Activated CD8-positive, alpha-beta memory T cell treated with anti-CD3 and anti-CD28 coated beads for 1 hour (primary cell): ENCODE measurements around the gene CACNA2D1.
"Not testable (repeated sequence)": the region's sequence is repeated elsewhere in the genome, so short reads cannot be mapped to it uniquely, and the experiment has no call there.

Experiments
- DNase-seq, 2 donors: peaks; one replicate each; pipeline ENCODE4 v3.0.0-alpha.2; 2020; ENCODE audit warnings: low read depth in 1 of 2; ENCODE audit errors: extremely low read depth in 1 of 2

The CACNA2D1 gene

DNA sequence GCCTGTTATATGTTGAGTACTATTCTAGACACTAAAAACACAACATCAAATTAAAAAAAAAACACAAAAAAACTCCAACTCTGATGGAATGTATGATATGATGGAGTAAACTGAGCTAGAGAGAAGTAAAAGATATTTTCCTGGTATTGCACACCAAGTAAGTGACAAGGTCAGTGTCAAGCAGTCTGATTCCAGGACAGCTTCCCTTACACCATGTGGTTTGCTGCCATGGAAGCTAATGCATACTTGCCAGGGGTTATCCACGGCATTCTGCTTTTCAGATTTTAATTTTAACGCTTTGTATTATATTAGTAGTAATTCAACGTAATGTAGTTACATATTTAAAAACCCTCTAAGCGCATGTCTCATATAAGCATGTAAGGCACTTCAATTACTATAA, 48.4 kb downstream of the CACNA2D1 start:
- DNase-seq: no peak

- DNase-seq: no peak
Observed at GRCh38 chr7:82393840-82394220, 49.7 kb downstream of the CACNA2D1 start.

DNA sequence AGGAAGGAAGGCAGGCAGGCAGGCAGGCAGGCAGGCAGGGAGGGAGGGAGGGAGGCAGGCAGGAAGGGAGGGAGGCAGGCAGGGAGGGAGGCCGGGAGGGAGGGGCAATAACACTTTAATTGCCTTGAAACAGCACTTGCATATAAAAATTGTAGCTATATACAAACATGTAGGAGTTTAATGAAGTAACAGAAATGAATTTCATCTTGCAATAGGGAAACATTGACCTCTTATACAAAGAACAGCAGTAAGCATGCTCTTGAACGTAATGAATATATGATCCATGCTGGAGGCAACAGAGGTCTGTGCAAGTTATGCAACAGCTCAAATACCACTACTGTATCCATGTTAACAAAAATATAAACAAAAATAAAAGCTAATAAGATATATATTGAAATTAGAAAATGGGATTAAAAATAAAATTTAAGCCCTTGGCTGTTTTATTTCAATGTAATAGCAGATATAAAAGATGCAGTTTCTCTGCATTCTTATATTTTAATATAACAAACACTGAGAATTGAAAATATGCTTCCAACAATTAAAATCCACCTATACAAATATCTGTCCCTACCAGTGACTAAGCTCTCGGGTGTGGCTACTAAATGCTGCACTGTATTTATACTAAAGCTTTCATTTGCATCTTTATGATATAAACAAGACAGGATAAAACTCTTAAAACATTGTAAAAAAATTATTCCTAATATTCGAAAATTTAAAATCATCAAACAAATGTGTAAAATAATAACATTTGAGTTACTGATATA, 50.3 kb downstream of the CACNA2D1 start:
- no peak for DNase-seq

- no peak for DNase-seq
Observed at GRCh38 chr7:82390936-82391335, 52.6 kb downstream of the CACNA2D1 start.

DNA sequence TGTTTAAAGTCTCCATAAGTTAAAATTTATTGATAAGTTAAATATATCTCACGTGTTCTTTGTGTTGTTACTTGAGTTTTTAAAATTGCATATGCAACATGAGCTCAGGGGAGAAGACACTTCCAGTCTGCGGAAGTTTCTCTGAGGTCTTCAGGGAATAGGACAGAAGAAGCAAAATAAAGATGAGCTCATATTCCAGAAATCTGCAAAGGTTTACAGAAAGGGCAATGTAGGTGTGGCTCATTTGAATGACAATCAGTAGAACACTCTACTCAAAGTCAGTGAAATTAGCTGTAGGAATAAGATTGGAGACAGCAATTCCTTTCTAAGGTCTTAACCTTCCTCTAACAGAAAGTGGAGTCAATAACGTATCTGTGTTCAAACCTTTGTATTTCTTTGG, 53.7 kb downstream of the CACNA2D1 start:
- no peak for DNase-seq

- DNase-seq: no peak
Observed at GRCh38 chr7:82388138-82388537, 55.4 kb downstream of the CACNA2D1 start.

GRCh38 chr7:82386571-82386970, 57.0 kb downstream of the CACNA2D1 start:
- DNase-seq: not testable (repeated sequence)

- DNase-seq: no peak
Observed at GRCh38 chr7:82384779-82385178, 58.8 kb downstream of the CACNA2D1 start.

- no peak for DNase-seq
Observed at GRCh38 chr7:82384051-82384464, 59.5 kb downstream of the CACNA2D1 start.

- DNase-seq: no peak
Observed at GRCh38 chr7:82382276-82382675, 61.3 kb downstream of the CACNA2D1 start.

DNA sequence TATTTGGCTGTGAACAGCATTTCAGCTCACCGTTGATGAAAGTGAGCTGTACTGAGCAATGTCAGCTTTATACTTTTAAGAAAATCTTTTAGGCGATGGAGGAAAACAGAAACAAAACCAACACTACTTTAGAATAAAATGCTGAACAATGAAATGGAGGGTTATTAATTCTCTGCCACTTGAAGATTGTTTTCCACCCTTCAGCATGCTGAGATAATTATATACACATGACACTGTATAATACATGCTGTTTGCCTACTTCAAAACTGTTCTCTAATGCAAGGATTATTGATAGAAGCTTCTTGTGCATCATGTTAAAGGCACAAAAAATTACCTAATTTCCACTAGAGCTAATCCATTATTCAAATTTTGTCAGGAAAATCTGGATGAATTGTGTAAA, 66.8 kb downstream of the CACNA2D1 start:
- DNase-seq: no peak

DNA sequence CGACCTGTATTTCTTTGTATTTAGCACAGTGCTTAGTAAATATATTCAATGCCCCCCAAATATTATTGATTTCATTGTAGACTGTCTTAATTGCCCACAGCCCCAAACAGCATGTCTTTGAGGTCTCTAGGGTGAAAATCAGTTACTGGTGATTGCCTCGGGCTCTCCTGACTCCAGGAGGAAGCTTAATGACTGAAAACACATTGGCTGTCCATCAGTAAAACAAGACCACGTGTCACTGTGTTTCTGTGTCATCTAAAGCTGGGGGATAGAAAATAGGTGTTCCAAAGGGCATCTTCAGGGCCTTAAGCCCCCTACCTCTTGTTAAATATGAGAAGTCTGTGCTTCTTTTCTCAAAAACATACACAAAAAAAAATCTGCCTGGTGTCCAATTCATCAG, 67.9 kb downstream of the CACNA2D1 start:
- DNase-seq: no peak

- no peak for DNase-seq
Observed at GRCh38 chr7:82375129-82375528, 68.4 kb downstream of the CACNA2D1 start.

DNA sequence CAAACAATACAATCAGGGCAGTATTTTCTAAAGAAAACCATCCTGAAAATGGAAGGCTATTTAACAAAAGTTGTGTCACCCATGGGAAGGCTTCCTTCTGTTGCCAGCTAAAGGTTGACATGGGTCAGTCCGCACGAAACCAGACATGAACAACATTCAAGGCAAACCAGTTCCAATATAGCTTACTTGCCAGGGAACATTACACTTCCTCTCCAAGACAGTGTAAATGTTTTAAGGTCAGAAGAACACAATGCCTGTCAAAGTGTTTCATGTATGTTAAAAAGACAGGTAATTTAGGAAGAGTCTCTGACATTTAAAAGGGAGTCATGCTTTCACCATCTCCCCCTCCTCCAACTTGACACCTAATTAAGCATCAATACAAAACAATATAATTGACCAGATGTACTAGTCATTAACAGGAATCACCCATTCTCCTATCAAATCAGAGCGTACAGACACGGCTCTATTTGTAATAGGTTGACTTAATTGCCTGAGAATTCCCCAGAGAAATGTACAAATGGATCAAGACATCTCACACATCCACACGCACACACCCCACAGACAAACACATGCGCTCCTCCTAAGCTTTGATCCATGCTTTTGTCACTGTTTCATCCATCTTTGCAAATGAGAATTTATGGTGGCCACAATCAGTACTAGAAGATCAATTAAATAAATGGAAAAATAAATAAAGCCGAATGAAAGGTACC, 69.5 kb downstream of the CACNA2D1 start:
- DNase-seq: no peak

- no peak for DNase-seq
Observed at GRCh38 chr7:82364671-82365070, 78.9 kb downstream of the CACNA2D1 start.

GRCh38 chr7:82364048-82364447, 79.5 kb downstream of the CACNA2D1 start:
- no peak for DNase-seq

- DNase-seq: no peak
Observed at GRCh38 chr7:82362129-82362706, 81.4 kb downstream of the CACNA2D1 start.

GRCh38 chr7:82360591-82361368, 82.8 kb downstream of the CACNA2D1 start:
- no peak for DNase-seq

GRCh38 chr7:82359426-82359825, 84.2 kb downstream of the CACNA2D1 start:
- no peak for DNase-seq

GRCh38 chr7:82358923-82359322, 84.7 kb downstream of the CACNA2D1 start:
- no peak for DNase-seq

DNA sequence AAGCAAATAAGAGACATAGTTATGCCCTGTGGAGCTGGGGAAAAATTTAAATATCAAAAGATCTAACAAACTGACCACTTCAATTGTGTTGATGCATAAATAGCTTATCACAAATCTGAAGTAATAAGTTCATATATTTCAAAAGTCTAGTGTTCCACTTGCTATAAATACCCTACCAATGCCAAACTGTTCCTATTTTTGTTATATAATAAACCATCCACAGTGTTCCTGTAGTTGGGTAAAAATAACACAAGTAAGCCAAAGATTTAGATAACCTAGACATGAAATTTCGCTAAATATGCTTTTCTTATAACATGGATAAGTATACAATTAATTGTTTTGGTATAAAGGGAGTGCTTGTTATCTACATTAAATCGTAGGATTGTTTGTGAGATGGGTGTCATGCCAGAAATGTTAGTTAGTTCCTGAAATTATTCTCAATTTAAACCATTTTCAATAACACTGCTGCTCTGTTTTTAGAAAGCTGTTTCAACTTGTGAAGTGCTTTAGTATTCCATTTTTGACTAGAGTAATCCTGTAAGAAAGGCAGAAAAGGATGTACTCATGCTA, 85.5 kb downstream of the CACNA2D1 start:
- no peak for DNase-seq
